Osteocyte (in vitro differentiated cells): ENCODE measurements around the gene SRGAP3. TPM values are rescaled to one million over a fixed set of nuclear protein-coding genes. Genes with fewer than 3 reads are reported as not detected.

Experiments
- DNase-seq: peaks from one replicate; pipeline ENCODE4 v3.0.0; 2021; ENCODE audit warnings: mixed read lengths; ENCODE audit not compliant: unreplicated experiment; ENCODE audit errors: extremely low spot score
- H3K27ac Mint-ChIP-seq: one replicate; pipeline ENCODE4 v1.8.0; 2021; ENCODE audit warnings: mild to moderate bottlenecking, mixed read lengths; ENCODE audit not compliant: unreplicated experiment
- H3K27me3 Mint-ChIP-seq: one replicate; pipeline ENCODE4 v1.8.0; 2021; ENCODE audit warnings: mixed read lengths; ENCODE audit not compliant: unreplicated experiment
- H3K36me3 Mint-ChIP-seq: one replicate; pipeline ENCODE4 v1.8.0; 2021; ENCODE audit warnings: mixed read lengths; ENCODE audit not compliant: unreplicated experiment
- H3K4me1 Mint-ChIP-seq: one replicate; pipeline ENCODE4 v1.8.0; 2021; ENCODE audit warnings: mixed read lengths; ENCODE audit not compliant: unreplicated experiment
- H3K4me3 Mint-ChIP-seq: one replicate; pipeline ENCODE4 v1.8.0; 2021; ENCODE audit warnings: mild to moderate bottlenecking, moderate library complexity, mixed read lengths; ENCODE audit not compliant: unreplicated experiment
- H3K9me3 Mint-ChIP-seq: one replicate; pipeline ENCODE4 v1.8.0; 2021; ENCODE audit warnings: mixed read lengths; ENCODE audit not compliant: unreplicated experiment
- total RNA-seq: library from RNA; stranded (reverse); gene quantifications from 2 replicates; pipeline ENCODE4 v1.2.1, GENCODE V29; 2021
- TF ChIP-seq, protein P1 (sequence below): fragments of 200-600 bp; sonication (generic); IDR thresholded peaks from 2 replicates; pipeline ENCODE4 v1.5.0; 2021; ENCODE audit warnings: antibody characterized with exemption, mild to moderate bottlenecking, moderate library complexity

The SRGAP3 gene
- total RNA-seq, 1 donor from 2014 or later: 2.6 TPM

DNA sequence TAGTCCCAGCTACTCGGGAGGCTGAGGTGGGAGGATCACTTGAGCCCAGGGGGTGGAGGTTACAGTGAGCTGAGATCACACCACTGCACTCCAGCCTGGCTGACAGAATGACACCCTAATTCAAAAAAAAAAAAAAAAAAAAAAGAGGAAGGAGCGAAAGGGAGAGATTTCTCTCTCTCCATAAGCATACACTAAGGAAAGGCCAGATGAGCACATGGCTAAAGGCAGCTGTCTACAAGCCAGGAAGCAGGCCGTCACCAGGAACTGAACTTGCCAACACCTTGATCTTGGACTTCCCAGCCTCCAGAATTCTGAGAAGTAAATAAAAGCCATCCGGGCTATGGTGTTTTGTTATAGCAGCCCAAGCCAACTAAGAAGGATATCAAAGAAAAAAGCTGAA lies 7.5 kb downstream of the SRGAP3 start:
- no peak overlapping the region for H3K27ac Mint-ChIP-seq
- no peaks in the 10 kb centered on the region for H3K36me3 Mint-ChIP-seq
- no peaks in the 10 kb centered on the region for H3K9me3 Mint-ChIP-seq
- H3K27me3 Mint-ChIP-seq: peaks cover 28% of the 10 kb centered on the region
- DNase-seq: no peak
- TF ChIP-seq, protein P1, sequence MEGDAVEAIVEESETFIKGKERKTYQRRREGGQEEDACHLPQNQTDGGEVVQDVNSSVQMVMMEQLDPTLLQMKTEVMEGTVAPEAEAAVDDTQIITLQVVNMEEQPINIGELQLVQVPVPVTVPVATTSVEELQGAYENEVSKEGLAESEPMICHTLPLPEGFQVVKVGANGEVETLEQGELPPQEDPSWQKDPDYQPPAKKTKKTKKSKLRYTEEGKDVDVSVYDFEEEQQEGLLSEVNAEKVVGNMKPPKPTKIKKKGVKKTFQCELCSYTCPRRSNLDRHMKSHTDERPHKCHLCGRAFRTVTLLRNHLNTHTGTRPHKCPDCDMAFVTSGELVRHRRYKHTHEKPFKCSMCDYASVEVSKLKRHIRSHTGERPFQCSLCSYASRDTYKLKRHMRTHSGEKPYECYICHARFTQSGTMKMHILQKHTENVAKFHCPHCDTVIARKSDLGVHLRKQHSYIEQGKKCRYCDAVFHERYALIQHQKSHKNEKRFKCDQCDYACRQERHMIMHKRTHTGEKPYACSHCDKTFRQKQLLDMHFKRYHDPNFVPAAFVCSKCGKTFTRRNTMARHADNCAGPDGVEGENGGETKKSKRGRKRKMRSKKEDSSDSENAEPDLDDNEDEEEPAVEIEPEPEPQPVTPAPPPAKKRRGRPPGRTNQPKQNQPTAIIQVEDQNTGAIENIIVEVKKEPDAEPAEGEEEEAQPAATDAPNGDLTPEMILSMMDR: no peak
- no peak overlapping the region for H3K4me3 Mint-ChIP-seq
- no peaks in the 10 kb centered on the region for H3K4me1 Mint-ChIP-seq

DNA sequence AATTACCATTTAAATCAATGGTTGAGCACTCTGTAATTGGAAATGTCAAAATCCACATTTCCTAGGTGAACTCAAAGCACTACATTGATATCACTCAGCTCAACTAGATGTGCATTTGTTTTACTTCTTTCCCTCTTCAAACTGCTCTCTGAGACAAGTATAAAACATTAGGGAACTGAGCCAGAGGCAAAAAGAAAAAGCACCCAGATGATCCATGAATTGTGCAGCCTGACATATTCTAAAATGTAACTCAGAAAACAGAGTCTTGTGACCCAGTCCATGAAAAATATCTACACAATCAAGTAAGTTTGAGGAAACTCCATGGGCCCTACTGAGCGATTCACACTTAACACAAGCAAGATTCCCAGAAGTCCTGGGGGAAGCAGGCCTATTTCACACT lies 9.8 kb downstream of the SRGAP3 start:
- Mint-ChIP-seq H3K9me3 (no peaks in the 10 kb centered on the region), H3K4me3 (no peak overlapping the region), H3K4me1 (no peaks in the 10 kb centered on the region), H3K27me3 (peaks cover 20% of the 10 kb centered on the region), H3K36me3 (no peaks in the 10 kb centered on the region), H3K27ac (no peak overlapping the region)
- TF ChIP-seq, protein P1: no peak
- no peak for DNase-seq

DNA sequence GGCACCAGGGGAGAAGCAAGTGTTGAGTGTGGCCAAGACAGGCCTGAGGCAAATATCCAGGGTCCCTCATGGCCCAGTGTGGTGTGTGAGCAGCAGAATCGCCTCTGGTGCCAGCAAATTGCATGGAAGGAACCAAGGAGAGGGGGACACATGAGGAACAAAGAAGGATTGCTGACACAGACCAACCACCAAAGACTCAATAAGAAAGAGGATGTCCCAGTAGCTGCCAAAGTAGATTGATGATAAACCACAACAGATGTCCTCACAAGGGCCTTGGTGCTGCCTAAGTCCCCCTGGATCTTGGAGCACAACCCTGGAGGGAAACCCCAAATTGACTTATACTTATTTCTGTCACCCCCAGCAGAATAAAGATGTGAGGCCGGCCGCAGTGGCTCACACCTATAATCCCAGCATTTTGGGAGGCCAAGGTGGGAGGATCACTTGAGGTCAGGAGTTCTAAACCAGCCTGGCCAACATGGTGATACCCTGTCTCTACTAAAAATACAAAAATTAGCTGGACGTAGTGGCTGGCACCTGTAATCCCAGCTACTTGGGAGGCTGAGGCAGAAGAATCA lies 10.6 kb downstream of the SRGAP3 start:
- no peak for DNase-seq
- Mint-ChIP-seq H3K4me3 (no peak overlapping the region), H3K36me3 (no peaks in the 10 kb centered on the region), H3K4me1 (no peaks in the 10 kb centered on the region), H3K9me3 (no peaks in the 10 kb centered on the region), H3K27me3 (peaks cover 19% of the 10 kb centered on the region), H3K27ac (no peak overlapping the region)
- TF ChIP-seq, protein P1: no peak

DNA sequence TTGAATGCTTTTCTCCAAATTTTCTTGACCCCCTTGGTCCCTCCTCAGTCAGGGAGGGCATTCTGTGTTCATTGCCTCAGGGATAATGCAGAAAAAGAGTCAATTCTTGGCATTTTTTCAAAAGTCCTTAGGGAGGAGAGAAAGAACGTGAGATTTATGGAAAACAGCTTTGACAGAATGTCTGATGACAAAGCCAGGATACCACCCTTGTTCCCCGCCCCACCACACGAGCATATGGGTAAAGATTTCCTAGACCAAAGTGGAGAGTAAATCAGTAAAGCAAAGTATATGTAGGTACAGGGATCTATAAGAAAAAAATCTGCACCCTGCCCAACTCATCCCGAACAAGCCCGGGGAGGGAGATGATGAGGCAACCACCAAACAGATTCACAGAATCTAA lies 11.2 kb downstream of the SRGAP3 start:
- Mint-ChIP-seq H3K4me1 (no peaks in the 10 kb centered on the region), H3K27ac (no peak overlapping the region), H3K36me3 (no peaks in the 10 kb centered on the region)

DNA sequence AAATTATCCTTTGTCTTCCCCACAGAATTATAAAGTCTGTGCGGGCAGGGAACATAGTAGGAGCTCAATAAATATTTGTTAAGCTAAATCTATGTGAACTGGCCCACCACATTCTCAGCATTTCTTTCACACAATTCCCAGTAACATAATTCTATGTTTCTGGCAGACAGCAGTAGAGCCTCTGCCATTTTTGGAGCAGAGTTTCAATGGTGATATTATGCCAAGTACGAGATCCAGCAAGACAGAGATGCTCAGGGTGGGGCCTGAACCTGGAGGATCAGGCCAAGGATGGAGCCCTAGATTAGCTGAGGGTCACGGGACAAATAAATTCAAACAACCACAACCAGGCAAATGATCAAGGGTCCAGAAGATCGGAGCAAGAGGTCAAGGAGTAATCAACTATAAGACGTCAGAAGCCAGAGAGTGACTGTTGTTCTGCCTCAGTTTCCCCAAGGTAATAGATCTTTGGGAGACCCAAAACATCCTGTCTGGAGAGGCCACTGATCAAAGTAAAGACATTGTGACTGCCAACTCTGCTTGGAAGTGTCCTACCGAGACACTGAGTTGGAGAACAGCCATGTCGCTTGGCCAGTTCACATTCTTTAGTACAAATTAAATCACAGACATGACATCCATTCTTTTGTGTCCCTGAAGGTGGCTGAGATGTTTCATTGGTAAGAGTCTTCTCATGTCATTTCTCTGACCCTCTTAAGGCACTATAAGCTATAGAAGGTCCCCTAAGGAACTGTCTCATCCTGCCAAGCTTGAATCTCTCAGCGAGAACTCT lies 15.4 kb downstream of the SRGAP3 start:
- Mint-ChIP-seq H3K4me1 (no peaks in the 10 kb centered on the region), H3K9me3 (no peaks in the 10 kb centered on the region), H3K27ac (no peak overlapping the region), H3K27me3 (peaks cover 33% of the 10 kb centered on the region), H3K4me3 (no peak overlapping the region), H3K36me3 (no peaks in the 10 kb centered on the region)
- no peak for DNase-seq
- TF ChIP-seq, protein P1: no peak

More for the DNA sequence above, 11.2 kb downstream of the SRGAP3 start:
- TF ChIP-seq, protein P1: no peak
- Mint-ChIP-seq H3K27me3 (peaks cover 24% of the 10 kb centered on the region), H3K9me3 (no peaks in the 10 kb centered on the region), H3K4me3 (no peak overlapping the region)
- no peak for DNase-seq
